NCI-H1417 treated with DMSO at 0.1 percent for 48 hours (cell line): ENCODE measurements around the gene TNIK.

Experiments
- DNase-seq: peaks from one replicate; lab custom pipeline; 2025; lab: John Stamatoyannopoulos, UW

Gene TNIK

DNA sequence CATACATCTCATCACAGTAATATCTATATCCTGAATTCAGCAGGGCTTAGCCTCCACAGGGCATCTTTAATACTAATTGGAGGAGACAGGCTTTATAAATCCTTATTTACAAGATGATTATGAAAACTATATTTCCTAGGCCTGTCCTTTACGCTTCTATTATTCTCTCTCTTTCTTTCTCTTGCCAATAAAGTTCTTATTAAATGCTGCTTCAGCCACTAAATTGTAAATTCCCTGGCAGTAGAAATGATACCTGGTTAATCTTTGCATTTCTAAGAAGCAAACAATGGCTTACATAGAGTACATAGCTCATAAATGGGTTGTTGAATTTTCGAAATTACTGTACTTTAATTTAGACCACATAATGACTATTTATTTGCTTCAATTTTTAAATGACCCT, 43.5 kb downstream of the TNIK start:
- no peak for DNase-seq

DNA sequence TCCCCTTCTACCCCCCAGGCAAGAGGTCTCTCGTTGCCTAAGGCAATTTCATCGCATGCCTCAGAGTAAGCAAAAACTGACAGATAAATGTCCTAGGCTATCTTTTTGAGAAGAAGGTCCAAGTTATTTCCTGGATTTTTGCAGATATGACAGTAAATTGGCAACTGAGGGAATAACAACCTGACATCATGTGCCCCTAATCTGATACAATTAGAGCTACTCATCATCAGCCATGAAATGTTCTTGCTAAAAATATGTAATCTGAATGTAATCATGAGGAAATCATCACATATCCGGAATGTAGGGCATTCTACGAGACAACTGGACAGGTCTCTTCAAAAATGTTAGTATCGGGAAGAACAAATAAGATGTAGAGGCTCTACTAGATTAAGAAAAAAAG, 44.1 kb downstream of the TNIK start:
- no peak for DNase-seq

DNA sequence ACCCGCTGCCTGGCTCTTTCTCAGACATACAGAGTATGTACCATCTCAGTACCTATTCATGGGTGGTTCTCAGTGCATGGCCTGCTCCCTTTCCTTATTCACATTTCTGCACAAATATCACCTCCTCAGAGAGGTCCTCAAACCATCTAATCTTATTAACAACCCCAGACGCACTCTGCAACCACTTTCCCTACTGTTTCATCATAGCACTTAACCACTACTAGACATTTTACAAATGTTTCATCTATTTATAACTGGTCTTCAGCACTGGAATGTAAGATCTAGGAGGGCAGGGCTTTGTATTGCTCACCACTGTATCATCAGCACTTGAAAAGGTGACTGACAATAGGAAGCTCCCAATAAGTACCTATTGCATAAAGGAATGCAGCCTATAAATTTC, 45.1 kb downstream of the TNIK start:
- DNase-seq = no peak

DNA sequence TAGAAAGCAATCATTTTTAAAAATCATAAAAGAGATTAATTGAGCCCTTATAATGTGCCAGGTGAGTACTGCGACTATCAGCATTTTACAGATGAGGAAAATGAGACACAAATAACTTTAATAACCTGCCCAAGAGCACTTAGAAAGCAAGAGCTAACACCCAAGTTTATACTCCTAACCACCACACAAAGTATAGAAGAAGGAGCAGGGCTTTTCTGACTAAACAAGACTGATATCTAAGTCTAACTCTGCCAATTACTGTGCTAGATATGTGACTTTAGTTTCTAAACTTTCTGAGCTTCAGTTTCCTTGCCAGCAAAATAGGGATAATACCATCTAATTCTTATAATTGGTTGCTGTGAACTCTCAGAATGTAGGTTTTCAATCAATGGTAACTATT, 47.7 kb downstream of the TNIK start:
- no peak for DNase-seq

DNA sequence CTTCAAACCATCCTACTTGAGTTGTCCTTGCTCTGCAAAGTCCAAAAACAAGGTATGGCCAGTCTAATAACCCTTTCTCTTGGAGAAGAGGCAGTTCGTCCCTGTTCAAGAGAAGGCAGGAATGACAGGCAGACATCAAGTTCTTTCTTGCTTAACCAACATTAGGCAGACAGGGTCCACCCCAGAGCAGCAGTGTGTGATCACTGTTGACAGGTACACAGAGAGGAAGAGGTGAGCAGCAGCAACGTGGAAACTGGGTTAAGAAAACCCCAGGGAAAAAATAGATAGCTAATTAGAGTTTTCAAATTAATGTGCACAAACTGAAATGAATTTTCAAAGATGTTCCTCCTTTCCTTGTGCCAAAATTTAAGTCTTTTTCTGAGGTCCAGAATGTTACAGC, 48.2 kb downstream of the TNIK start:
- no peak for DNase-seq

DNA sequence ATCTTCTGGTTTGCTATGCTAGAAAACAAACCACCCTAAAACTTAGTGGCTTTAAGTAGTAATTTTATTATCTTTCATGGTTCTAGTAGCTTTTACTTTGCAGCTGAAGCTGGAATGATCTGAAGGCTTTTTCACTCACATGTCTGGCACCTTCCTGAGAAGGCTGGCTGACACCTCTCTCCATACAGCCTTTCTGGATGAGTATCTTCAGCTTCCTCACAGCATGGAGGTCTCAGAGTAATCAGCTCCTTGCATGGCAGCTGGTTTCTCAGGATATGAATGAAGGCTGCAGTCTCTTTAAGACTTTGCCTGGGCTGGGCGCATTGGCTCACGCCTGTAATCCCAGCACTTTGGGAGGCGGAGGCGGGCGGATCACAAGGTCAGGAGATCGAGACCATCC, 50.0 kb downstream of the TNIK start:
- DNase-seq = no peak

DNA sequence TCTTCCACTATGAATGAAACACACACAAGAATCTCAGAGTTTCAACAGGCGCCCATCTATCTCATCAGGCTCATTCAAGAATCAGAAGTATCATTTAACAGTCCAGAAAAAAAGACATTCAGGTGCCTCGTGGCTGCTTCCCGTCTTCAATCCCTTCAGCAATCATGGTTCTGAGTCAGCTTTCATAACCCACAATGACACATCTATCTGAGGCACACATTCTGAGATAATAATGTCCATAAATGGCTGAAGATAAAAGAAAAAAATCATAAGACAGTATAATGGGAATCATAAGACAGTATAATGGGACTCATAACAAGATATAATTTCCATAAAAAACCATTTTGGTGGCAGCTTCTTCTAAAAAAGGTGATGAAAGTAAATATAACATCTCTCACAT, 52.4 kb downstream of the TNIK start:
- DNase-seq = no peak

DNA sequence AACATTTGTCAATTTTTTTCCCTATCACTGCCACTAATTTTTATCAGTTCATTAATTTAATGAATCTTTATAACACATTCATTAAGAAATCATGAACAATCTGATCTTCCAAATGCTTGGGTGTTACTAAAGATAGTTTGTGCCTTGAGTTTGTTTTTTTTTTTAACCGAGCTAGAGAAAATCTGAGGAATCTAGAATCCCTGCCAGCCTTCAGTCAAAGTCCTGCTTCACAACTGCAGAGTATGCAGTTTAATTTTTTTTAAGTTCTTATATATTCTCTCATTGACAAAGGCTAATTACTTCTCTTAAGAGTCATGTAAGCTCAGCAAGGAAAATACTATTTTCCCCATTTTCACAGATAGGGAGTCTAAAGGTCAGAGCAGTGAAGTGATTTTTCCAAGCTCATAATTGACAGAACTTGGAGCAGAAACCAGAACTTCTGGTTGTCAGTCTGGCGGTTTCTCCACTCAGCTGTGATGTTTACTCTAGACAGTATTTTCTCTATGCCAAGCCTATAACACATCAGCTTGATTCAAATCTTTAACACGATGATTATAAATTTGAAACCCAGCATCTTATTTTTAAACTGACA, 55.7 kb downstream of the TNIK start:
- DNase-seq = no peak

DNA sequence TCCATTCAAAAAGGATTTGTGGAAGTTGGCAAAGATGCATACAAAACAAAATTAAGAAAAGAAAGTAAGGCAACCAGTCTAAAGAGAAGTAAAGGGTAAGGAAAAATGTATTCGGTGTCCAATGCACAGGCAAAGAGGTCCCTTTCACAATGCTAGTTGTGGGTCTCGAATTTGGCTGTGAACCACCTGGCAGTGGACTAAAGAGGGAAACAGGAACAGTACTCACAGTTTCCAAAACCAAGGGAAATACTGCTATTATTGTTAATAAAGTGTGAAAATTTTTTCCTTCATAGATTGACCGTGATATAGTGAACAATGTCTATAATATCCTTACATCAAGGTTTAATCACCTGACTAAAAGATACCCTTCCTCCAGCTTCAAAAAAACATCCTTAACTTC, 57.9 kb downstream of the TNIK start:
- no peak for DNase-seq

DNA sequence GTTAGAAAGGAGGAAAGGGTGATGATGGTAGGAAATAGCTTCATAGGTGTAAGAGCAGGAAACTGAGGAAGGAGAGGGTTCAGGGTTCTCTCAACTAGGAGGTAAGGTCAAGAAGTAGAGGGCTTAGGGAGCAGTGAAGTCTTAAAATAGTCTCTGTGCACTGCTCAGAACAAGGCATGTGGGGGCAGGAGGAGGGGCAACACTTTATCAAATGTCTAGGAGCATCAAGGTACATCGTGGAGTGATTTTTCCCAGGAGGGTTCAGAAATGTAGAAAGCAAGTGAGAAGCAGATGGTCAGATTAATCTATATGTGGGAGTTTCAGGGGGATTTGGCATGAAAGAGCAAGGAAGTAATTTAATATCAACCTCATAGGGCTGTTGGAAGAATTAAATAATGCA, 58.8 kb downstream of the TNIK start:
- no peak for DNase-seq

DNA sequence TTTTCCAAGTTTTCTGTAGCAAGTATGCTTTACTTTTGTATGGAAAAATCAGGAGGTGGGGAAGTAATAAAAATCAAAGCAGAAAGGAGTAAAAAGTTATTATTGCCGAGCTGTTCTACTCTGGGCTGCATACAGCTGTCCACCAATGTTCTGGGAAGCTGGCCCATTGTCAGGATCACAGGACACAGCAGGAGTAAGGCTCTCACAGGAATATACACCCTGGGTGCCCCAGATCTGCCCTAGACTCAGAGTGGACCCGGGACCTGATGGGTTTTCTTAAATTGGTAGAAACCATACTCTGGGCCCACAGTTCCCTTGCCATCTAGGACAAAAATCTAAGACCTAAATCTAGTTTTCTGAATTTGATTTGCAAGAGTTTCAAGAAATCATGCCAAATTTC, 60.4 kb downstream of the TNIK start:
- no peak for DNase-seq

DNA sequence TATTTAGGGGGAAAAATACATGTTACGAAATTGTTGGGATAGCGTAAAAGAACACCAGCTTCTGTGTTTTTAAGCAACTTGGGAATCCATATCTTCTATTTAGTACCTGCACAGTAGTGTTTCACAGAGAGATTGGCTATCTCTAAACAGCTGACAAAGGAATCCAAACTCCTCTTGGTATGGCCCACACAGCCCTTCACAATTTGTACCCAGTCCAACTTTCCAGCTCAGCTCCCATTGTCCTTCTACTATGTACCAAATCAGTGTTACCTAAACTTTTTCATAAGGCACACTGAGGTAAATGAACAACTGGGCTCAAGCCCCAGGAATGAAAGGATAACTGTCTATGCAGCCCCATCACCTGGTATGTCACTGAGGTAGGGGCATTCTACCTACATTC, 61.9 kb downstream of the TNIK start:
- no peak for DNase-seq

DNA sequence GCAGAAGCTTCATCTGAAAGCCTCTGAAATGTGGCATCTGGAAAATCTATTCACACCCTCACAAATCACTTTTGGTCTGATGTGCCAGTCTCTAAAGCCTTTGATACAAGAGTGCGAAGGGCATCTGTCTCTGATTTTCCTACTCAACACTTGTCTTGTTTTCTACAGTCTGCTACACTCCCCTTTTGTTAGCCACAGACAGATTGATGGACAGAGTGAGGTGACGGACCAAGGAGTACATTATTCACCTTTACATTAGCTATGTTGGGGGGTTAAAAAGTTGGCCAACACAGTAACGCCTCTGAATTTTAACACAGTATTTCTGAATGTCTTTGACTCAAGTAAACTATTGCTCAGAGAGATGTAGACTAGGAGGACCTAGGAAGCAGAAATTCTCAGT, 63.1 kb downstream of the TNIK start:
- DNase-seq = no peak

DNA sequence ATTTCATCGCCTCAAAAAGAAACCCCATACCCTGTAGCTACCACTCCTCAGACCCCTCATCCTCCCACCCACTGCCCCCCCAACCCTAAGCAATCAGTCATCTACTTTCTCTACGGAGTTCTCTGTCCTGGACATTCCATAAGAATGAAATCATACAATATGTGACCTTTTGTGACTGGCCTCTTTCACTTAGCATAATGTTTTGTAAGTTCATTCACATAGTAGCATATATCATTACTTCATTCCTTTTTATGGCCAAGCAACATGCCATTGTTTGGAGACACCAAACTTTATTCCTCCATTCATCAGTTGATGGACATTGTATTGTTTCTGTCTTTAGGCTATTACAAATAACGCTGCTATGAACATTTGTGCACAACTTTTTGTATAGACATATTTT, 64.2 kb downstream of the TNIK start:
- DNase-seq = no peak

DNA sequence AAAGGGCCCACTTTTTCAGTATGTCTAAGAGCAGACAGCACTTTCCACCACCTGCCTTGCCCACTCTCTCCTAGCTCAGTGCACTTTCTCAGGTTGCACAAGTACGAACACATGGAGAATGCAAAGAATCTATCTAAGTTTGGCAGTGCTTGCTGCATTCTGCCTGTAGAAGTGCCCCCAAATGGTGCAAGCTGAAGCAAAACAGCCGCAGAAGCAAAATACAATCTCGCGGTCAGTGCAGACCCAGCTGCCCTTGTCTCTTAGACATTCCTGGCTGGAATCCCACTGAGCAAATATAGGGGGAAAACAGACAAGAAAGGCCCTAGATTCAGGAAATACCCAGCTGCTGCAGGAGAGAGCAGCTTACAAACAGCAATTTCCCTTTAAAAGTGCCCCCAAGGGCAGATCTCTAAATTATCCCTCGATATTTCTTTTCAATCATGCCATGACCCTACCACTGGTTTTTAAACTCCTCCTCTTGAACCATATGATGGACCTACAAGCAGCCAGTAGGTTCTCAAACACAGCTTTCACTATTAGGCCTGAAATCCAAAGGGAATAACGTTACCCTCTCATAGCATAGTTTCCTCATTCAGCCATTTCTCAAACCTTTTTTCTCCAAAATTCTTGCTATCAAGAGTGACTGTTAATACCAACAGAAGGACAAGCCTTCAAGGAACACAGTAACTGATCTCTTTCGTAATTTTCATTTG, 67.0 kb downstream of the TNIK start:
- no peak for DNase-seq

DNA sequence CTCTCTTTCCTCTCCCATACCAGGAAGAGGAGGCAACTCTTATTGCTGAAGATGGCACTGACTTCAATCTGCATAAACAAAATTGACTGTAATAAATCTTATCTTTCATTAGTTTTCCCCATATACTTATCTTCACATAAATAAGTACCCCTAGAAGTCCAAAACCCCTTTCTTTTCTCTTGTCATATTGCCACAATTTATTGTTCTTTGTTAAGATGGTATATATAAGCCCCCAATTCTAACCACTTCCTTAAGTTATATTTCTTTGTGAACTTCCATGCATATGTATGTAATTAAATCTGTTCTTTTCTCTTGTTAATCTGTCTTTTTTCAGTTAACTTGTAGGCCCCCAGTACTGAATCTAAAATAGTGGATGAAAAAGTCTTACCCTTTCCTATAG, 68.8 kb downstream of the TNIK start:
- DNase-seq = no peak

DNA sequence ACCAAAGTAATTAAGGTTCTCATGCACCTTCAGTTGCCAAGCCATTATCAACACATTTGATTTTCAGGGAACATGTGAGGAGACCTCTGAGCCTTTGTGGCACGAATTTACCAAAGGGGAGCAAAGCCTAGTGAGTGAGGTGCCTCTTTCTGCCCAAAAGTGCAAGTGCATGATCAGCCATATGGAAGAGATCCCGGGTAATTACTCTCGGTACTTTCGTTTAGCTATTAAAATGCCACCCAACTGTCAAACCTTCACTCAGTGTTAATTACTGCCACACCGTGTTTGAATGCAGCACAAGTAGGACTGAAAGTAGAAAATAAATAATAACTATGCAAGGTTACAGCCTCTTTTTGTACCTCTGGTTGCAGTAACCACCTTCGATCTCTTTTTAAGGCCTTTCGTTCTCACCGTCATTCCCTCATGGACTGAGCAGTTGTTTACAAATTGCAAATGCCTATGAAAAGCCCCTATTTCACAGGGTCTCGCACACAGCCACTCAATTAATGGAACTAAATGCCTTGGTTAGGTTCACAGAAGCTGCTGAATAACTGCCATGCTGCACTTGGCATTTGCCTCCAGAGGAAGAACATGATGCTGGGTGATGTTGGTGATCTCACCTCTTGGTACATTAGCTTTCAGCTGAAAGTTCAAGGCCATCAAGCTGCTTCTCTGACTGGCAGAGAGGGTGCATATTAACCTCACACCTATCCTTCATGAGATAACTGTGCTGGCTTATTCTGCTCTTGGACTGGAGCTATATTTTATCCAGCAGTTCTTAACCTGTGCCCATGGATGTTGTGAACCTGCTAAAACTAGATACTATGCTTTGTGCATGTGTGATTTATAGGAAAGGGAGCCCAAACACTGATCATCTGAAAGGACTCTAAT, 69.9 kb downstream of the TNIK start:
- DNase-seq = no peak

DNA sequence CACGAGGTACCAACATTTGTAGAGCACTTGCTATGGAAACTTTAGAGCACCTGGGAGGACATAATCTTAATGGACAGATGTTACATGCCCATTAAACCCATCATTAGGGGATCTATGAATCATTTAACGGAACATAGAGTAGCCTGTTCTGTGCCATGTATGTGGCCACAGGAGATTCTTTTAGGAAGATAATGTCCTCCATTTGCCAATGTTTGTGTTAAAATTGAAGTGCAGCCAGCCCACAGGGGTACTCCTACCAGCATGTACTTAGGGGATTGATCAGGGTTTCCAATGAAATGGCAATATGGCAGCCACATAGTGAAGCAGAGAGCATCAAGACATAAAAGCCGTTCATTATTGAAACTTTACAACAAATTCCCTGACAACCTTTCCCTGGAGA, 70.7 kb downstream of the TNIK start:
- no peak for DNase-seq

DNA sequence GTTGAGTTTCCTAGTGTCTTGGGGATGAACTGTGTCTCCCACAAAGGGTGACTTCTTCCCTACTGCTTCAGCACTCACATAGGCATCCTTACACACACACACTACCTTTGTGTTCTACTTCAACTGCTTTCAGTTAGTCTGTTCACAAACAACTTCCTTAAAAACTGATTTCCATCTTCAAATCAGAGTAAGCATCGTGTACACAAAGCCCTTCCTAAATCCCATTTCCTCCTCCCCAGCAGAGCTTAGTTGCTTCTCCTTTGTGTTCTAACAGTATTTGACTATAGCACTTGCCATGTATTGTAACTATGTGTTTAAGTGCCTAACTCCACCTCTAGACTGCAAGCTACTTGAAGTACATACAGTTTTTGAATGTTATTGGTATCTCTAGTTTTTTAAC, 71.7 kb downstream of the TNIK start:
- no peak for DNase-seq

DNA sequence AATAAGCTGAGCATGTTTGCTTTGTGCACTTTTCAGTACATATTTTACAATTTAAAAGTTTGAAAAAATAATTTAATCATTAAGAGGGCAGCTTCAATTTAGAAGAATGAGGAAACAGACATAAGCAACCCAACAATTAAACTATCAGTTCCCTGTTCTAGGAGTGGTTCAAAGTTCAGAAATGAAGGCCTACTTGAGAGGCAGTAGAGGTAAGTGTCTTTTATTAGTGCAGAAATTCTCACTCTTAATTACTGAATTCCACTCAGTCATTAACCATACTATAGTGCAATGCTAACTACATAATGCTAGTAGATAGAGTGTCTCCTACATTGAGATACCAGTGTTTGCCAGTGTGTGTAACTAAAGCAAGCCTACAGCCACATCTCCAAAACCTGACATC, 73.1 kb downstream of the TNIK start:
- DNase-seq = no peak

DNA sequence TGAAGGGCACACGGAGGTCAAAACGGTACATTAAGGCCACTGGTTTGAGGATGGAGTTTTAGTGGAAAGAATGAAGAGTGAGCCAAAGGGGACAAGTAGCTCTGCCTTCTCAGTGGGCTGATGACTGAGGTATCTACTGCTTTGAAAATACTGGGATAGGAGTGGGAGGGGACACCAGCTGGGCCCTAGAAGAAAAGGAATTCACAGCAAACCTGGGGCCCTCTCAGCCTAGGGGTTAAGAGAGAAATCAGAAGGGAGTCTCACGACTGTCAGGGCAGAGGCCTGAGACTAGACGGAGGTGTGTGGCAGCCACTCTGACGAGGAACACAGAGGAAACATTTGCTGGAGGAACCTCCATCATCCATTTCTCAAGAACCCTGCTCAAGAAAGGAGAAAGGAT, 75.1 kb downstream of the TNIK start:
- no peak for DNase-seq

DNA sequence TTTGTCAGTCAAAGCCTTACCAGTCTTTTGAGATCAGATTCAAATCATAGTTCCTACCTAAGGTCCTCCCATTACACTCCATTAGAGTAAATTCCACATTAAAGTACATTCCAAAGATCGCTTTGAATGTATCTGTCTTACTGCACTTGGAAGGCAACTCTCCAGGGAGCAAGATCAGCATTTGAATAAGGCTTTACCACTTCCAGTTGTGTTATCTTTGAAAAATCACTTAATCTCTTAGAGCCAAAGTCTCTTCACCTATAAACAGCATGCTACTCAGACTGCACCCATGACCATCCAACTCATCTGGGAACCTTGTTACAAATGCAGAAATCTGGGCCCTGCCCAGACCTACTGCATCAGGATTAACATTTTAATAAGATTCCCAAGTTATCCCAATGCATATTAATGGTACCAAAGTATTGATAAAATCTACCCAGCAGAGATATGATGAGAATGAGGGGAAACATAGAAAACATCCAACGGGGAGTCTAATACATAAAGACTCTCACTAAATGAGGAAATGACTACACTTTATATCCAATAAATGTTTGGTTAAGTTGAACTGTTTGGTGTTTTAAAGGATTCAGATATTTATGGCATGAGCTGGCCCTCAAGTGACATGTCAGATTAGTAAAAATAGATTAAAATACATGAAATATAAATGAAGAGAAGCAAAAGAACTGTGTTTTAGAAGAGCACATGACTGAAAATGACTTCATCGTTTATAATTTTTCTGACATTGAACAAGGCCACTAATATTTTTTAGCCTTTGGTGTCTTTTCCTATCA, 75.9 kb downstream of the TNIK start:
- DNase-seq = no peak
